GM03348 (cell line): ENCODE measurements around the gene KCNA5.
A peak's percentile ranks its signal among the peaks of the same experiment; 100 is the strongest.

ENCODE experiments used
- DNase-seq: peaks from one replicate; pipeline ENCODE4 v3.0.0; 2012; ENCODE audit warnings: low spot score

Gene KCNA5

GRCh38 chr12:5064913-5065490, 21.3 kb downstream of the KCNA5 start:
- DNase-seq, result no peak

- DNase-seq, result no peak
Measured at GRCh38 chr12:5066251-5066650, 22.6 kb downstream of the KCNA5 start.

GRCh38 chr12:5068126-5068525, 24.4 kb downstream of the KCNA5 start:
- DNase-seq, result no peak

GRCh38 chr12:5068619-5069018, 24.9 kb downstream of the KCNA5 start:
- DNase-seq, result no peak

- no peak for DNase-seq
Measured at GRCh38 chr12:5070090-5070489, 26.4 kb downstream of the KCNA5 start.

- no peak for DNase-seq
Measured at GRCh38 chr12:5071496-5071895, 27.8 kb downstream of the KCNA5 start.

GRCh38 chr12:5072311-5072710, 28.6 kb downstream of the KCNA5 start:
- no peak for DNase-seq

- no peak for DNase-seq
Measured at GRCh38 chr12:5073054-5073453, 29.4 kb downstream of the KCNA5 start.

- DNase-seq, result peak; percentile 61
Measured at GRCh38 chr12:5073853-5074252, 30.2 kb downstream of the KCNA5 start.

- no peak for DNase-seq
Measured at GRCh38 chr12:5076761-5077160, 33.1 kb downstream of the KCNA5 start.

- no peak for DNase-seq
Measured at GRCh38 chr12:5078423-5078822, 34.7 kb downstream of the KCNA5 start.

GRCh38 chr12:5081016-5081415, 37.3 kb downstream of the KCNA5 start:
- no peak for DNase-seq

GRCh38 chr12:5083955-5084849, 40.5 kb downstream of the KCNA5 start:
- DNase-seq, result peak; percentile 77

GRCh38 chr12:5085896-5086295, 42.2 kb downstream of the KCNA5 start:
- DNase-seq, result peak; percentile 80

GRCh38 chr12:5087831-5088554, 44.3 kb downstream of the KCNA5 start:
- no peak for DNase-seq

- DNase-seq, result peak; percentile 48
Measured at GRCh38 chr12:5088586-5089264, 45.0 kb downstream of the KCNA5 start.

- peak; percentile 55 for DNase-seq
Measured at GRCh38 chr12:5094551-5094950, 50.9 kb downstream of the KCNA5 start.

- DNase-seq, result no peak
Measured at GRCh38 chr12:5094986-5095385, 51.3 kb downstream of the KCNA5 start.
